Cerebellar cortex (tissue), 1 donor: Measurements from ENCODE around the gene LGALS1.
A peak's percentile ranks its signal among the peaks of the same experiment; 100 is the strongest.
"Not testable (repeated sequence)": the region's sequence is repeated elsewhere in the genome, so short reads cannot be mapped to it uniquely, and the experiment has no call there.

Source experiments
- DNase-seq: peaks from one replicate; pipeline ENCODE4 v3.0.0-alpha.2; 2015; ENCODE audit warnings: low spot score

LGALS1 gene

DNA sequence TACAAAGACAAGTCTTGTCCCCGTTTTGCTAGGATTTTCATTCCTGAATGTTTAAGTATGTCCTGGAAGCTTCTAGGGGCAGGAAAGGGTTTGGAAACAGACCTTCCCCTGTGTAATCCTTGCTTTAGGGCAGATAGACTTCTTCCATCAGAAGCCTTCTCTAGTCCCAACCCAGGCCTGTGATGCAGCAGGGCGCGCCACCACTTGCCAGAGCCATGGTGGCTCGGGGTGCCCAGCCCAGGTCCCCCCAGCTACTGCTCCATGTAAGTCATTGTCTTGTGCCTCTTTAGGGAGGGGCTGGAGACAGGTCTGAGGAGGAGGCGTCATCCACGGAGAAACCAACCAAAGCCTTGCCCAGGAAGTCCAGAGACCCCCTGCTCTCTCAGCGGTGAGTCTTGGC is 15.0 kb downstream of the LGALS1 start:
- no peak for DNase-seq

DNA sequence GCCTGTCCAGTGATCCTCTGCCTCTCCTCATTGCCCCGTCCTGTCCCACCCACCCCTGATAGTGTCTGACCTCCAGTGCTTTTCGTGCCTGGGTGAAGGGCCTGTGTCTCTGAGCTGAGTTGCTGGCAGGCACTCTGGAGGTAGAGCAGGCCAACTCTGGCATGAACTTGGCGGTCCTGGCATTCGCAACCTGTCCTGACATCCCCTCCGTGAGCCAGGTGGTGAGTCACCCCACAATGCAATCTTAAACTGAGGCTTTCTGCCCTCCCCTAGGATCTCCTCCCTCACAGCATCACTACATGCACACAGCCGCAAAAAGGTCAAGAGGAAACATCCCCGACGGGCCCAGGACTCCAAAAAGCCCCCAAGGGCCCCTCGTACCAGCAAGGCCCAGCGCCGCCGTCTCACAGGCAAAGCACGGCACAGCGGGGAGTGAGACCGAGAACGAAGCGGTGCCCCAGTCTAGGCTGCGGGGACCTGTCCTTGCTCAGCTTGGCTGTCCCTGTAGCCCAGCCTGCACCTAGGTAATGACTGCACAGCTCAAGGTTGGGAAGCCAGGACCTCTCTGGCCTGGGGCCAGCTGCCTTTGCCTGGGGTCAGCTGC is 15.6 kb downstream of the LGALS1 start:
- DNase-seq, result no peak

DNA sequence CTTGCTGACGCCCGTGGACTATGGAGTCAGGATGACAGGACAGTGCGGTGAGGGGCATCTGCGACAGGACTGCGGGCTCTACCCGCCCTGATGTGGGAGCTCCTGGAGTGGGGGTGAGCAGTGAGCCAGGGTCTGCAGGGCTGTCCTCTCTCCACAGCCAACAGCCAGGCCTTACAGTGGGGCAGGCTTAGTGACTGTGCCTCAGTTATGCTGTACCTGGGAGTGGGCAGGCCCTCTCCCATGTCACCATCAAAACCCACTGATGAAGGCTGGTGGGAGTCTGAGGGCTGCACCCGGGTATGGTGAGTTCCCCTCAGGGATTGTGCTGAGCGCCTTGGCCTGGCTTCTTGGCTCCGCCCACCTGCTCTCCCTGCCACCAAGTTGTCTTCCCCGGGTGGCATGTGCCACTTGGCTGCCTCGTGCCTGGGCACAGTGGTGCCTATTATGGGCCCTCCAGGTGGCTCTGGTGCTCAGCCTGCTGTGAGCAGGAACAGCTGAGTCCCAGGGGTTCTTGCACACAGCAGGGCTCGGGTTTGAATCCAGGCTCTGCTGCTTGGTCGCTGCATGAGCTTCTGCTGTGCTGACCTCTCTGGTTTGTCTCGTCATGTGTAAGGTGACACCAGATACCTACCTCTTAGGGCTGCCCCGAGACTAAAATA is 17.3 kb downstream of the LGALS1 start:
- no peak for DNase-seq

DNA sequence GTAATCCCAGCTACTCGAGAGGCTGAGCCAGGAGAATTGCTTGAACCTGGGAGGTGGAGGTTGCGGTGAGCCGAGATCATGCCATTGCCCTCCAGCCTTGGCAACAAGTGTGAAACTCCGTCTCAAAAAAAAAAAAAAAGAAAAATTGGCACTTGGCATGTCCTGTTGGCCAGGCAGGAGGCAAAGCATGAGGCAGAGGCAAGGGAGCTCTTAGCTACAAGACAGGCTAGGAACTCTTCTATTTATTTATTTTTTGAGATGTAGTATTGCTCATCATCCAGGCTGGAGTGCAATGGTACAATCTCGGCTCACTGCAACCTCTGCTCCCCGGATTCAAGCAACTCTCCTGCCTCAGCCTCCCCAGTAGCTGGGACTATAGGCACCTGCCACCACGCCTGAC is 18.7 kb downstream of the LGALS1 start:
- DNase-seq, result not testable (repeated sequence)

DNA sequence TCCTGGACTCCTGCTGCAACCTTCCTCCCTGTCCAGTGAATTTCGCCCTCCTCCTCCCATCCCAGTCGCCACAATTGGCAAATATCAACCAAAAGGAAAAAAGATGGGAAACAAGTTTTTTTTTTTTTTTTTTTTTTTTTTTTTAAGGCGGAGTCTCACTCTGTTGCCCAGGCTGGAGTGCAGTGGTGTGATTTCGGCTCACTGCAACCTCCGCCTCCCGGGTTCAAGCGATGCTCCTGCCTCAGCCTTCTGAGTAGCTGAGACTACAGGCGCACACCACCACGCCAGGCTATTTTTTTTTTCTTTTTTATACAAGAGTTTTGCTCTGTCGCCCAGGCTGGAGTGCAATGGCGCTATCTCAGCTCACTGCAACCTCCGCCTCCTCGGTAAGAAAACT is 20.8 kb downstream of the LGALS1 start:
- not testable (repeated sequence) for DNase-seq

DNA sequence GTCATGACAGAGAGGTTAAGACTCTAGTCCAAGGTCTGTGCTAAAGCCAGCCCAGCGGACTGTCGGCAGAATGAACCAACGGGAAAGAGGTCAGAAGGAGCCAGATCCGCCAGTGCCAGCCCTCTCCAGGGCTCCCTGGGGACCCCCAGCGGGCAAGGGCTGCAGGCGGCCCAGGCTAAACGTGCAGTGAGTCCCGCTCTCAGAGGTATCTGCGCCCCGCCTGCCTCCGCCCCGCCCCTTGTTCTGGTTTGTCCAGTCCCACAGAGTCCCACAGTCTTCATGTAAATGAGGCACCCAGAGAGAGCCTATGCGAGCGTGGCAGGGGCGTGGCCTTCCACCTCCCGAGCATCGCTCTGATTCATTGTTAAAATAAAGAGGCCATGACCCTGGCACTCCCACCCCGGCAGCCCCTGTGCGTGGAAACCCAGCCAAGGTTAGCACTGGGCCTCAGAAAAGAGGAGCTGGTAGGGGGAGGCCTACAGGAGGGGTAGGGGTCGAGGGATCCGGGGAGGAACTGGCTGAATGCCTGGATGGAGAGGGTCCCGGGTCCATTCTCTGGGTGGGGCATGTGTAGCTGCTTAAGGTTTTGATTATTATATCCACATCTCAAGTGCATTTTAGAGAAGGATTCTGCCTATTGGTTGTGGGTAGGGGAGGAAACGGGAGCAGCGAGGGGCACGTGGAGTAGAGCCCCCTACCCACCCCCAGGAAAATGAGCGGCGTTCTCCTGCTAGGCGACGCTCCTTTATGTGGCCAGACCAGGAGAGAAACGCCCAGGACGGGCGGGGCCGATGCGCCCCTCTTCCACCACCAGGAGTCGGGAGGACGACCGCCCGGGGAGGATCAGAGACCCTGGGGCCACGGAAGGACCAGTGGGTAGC is 21.5 kb downstream of the LGALS1 start, which contains the start of gene TRIOBP:
Gene TRIOBP, plus strand, starts transcription at position 392 of the 881 bp plus-strand sequence. CDS start 4,318 bp downstream, outside the sequence.
- peak; percentile 96 for DNase-seq

DNA sequence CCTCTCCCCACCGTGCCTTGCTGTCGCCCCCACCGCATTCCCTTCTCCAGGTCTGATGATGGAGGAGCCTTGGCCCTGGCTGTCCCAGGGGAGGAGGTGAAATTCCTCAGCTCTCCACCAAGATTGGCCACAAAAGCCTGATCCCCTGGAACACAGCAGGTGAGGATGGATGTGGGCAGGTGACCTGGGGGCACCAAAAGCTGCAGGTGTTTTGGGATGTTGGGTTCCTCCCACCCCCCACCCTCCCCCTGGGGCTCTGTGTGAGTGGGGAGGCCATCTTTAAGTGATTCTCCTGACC is 22.1 kb downstream of the LGALS1 start:
- no peak for DNase-seq

DNA sequence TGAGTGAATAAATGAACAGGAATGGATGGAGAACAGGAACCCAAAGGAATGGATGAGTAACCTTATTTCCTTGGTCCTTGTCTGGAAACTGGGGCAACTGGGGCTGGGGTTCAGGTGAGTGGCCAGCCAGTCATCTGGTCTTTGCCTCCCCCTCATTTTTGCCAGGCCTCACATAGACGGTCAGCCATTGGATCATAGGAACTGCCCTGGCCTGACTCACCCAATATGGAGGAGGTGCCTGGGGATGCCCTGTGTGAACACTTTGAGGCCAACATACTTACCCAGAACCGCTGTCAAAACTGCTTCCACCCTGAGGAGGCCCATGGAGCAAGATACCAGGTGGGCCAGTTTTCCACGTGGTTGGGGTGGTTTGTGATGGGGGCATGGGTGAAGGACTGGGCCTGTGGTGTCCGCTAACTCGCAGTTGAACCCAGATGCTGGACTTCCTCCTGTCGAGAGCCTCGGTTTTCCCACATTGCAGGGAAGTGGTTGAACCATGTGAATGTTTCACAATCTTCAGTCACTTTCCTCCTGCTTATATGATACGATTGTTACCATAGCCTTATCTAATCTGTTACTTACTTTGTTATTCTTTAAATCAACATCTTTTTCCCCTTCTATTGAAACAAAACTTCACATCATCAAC is 25.8 kb downstream of the LGALS1 start:
- DNase-seq, result no peak

DNA sequence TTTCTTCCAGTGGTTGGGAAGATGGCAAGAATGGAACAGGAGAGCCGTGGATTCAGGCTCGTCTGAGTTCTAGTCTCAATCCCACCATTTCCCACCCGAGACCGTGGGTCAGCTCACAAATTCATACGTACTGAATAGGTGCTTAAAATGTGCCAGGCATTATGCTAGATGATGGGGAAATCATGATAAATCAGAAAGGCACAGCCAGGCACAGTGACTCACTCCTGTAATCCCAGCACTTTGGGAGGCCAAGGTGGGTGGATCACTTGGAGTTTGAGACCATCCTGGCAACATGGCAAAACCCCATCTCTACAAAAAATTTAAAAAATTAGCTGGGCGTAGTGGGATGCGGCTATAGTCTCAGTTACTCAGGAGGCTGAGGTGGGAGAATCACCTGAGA is 28.5 kb downstream of the LGALS1 start:
- no peak for DNase-seq

DNA sequence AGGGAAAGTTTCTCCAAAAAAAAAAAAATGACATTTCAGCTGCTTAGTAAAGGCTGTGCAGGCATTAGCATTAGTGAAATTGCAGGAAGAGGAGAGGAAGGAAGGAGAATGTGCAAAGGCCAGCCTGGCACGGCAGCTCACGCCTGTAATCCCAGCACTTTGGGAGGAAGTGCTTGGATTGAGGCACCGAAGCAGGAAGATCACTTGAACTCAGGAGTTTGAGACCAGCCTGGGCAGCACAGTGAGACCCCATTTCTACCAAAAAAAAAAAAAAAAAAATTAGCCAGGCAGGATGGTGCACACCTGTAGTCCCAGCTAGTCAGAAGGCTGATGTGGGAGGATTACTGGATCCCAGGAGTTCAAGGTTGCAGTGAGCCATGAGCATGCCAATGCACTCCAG is 29.2 kb downstream of the LGALS1 start:
- no peak for DNase-seq

DNA sequence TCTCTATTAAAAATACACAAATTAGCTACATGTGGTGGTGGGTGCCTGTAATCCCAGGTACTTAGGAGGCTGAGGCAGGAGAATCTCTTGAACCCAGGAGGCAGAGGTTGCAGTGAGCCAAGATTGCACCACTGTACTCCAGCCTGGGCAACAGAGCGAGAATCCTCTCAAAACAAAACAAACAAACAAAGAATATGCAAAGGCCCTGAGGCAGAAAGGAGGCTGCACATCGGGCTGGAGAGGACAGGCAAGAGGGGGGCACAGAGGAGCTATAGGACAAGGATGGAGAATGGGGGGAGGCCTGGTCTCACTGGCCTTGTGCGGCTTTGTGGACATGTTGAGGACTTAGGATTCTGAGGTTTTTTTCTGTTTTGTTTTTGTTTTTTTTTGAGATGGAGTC is 29.8 kb downstream of the LGALS1 start:
- DNase-seq, result no peak

DNA sequence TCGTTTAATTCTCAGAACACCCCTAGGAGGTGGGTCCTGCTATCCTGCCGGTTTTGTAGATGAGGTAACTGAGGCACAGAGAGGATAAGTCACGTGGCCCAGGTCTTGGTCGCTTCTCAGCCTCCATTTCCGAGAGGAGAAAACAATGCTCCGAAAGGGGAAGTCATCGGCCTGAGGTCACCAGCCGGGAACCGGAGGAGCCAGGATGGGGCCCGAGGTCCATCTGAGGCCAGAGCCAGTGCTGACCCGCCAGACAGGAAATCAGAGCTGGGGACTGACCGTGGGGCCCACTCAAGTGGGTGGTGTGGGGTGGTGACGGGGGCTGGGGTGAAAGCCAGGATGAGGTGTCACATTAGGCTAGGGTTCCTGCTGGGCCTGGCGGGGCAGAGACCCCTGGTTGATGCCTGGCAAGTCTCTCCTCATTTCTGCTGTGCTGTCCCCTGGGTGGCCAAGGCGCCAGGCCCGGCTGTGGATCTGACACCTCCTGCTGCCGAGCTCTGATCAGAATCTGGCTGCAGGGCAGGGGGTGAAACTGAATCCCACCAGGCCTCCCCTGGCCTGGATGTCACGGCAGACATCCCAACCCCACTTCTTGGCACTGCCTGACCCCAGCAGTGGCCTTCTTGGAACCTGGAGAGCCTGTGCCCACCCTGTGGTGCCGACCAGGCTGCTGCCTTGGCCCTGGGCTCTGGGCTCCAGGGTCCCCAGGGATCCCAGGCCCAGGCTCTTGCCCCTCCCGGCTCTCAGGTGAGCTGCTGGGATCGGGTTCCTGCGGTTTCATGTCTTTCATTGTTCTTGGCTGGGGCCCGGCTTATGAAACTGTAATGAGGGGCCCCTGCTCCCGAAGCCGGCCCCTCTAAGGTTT is 33.4 kb downstream of the LGALS1 start:
- DNase-seq, result no peak

DNA sequence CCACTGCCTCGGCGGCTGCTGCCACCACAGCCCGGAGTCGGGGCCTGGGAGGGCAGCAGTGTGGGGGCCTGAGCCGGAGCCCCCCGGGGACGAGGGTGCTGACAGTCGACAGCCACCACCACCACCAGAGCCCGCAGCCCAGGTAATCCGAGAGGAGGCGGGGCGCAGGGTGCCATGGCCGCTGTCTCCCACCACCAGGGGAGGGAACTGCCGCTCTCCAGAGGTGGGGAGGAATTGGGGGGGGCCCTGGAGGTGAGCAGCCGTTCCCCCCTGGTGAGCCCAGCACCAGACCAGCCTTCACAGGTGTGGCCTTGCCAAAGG is 34.0 kb downstream of the LGALS1 start:
- DNase-seq, result no peak

DNA sequence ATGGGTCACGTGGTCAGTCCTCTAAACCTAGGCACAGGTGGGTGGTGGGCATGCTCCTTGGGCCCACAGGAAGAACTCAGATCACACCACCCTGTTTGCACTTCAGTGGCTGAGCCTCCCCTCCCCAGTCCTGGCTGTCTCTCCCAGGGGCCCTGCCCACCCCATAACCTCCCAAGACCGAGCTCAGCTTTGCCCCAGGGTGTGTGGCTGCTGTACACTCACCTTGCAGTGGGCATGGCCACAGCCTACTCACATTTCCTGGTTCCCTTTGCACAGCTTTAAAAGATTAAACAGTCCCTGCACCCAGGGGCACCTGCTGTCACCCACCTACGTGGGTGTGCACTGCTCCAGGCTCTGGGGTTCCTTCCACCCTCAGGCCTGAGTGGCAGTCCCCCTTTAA is 35.2 kb downstream of the LGALS1 start:
- no peak for DNase-seq

DNA sequence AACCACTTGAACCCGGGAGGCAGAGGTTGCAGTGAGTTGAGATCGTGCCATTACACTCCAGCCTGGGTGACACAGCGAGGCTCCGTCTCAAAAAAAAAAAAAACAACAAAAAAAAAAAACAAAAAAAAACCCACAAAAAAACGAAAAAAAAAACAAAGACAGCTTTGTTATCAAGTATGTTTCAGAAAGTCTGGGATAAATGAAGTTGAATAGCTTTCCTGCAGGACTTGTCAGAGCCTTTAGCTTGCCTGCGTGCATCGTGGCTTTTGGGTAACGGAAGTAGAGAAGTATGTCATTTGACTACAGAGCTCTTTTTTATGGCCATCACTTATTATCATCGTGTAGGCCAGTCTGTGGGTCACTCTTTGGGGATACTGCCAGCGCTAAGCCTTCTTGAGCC is 36.1 kb downstream of the LGALS1 start:
- DNase-seq, result no peak

DNA sequence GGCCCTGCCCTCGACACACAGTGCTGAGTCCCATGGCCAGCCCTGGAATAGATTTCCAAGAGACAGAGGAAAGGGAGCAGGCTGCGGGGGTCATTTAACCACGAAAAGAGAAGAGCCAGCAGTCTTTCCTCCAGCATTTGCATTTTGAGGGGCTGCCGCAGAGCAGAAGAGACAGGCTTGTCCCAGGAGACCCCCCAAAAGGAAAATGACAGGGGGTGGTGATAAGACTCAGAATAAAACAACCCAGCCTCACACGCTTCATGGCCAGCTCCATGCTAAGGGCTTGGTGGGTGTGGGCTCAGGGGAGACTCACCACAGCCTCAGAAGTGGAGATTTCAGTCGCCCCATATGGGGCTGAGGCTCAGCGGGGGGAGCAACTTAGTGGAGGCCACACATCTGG is 38.3 kb downstream of the LGALS1 start:
- no peak for DNase-seq

DNA sequence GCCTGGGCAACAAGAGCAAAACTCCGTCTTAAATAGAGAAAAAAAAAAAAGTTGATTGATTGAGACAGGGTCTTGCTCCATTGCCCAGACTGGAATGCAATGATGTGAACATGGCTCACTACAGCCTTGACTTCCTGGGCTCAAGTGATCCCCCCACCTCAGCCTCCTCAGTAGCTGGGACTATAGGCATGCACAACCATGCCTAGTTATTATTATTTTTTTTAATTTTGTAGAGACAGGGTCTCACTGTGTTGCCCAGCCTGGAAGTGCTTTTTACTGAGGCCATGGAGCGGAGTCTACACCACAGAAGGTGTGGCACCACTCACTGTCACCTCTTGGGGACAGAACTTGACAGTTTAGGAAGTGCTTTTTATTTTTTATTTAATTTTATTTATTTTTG is 39.2 kb downstream of the LGALS1 start:
- no peak for DNase-seq

DNA sequence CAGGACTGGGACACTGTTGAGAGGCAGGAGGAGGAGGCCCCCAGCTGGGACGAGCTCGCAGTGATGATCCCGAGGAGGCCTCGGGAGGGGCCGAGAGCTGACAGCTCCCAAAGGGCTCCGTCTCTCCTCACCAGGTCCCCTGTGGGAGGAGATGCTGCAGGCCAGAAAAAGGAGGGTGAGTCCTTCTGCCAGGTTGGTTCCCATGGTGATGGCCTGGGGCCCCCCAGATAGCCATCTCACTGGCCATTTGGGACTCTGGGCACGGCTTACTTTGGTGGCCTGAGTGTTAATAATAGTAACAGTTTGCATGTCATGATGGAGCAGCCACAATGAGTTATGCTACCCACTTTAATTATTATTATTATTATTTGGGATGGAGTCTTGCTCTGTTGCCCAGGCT is 40.3 kb downstream of the LGALS1 start:
- DNase-seq, result no peak

DNA sequence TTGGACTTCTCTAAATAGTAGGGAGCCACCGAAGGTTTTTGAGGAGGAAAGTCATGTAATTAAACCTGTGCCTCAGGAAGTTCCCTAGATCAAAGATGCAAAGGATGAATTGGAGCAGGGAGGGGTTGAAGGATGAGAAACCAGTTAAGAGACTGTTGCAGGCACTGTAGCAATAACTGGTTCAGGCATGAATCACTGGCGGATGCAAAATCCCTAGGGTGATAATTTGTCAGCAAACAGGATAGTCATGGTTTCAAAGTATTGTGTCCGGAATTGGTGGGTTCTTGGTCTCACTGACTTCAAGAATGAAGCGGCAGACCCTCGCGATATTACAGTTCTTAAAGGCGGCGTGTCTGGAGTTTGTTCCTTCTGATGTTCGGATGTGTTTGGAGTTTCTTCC is 41.3 kb downstream of the LGALS1 start:
- no peak for DNase-seq

DNA sequence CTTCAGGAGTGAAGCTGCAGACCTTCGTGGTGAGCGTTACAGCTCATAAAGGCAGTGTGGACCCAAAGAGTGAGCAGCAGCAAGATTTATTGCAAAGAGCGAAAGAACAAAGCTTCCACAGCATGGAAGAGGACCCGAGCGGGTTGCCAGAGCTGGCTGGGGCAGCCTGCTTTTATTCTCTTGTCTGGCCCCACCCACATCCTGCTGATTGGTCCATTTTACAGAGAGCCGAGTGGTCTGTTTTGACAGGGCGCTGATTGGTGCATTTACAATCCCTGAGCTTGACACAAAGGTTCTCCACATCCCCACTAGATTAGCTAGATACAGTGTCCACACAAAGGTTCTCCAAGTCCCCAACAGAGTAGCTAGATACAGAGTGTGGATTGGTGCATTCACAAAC is 41.8 kb downstream of the LGALS1 start:
- DNase-seq, result not testable (repeated sequence)

DNA sequence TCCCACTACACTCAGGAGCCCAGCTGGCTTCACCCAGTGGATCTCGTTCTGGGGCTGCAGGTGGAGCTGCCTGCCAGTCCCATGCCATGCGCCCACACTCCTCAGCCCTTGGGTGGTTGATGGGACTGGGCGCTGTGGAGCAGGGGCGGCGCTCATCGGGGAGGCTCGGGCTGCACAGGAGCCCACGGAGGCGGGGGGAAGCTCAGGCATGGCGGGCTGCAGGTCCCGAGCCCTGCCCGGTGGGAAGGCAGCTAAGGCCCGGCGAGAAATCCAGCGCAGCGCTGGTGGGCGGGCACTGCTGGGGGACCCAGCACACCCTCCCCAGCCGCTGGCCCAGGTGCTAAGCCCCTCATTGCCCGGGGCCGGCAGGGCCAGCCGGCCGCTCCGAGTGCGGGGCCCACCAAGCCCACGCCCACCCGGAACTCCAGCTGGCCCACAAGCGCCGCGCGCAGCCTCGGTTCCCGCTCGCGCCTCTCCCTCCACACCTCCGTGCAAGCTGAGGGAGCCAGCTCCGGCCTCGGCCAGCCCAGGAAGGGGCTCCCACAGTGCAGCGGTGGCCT is 42.4 kb downstream of the LGALS1 start:
- not testable (repeated sequence) for DNase-seq
